Stomach (tissue), 9 donors: ENCODE measurements around the gene TAX1BP1. TPM values are rescaled to one million over a fixed set of nuclear protein-coding genes. Genes with fewer than 3 reads are reported as not detected.
"Not testable (repeated sequence)": the region's sequence is repeated elsewhere in the genome, so short reads cannot be mapped to it uniquely, and the experiment has no call there.

Experiments
- DNase-seq, 2 donors: peaks; one replicate each; pipeline versions ENCODE4 v3.0.0 to v3.0.0-alpha.2; 2013 to 2019
- H3K27ac ChIP-seq, 5 donors: fragments of 200-600 bp in 4 of 5; sonication (generic) in 4 of 5; one replicate each; pipeline ENCODE4 v1.5.1; 2013 to 2019; ENCODE audit warnings: mild to moderate bottlenecking in 1 of 5, moderate library complexity in 1 of 5
- H3K27me3 ChIP-seq, 3 donors: fragments of 200-600 bp; sonication (generic); one replicate each; pipeline ENCODE4 v1.5.1; 2017 to 2019; ENCODE audit warnings: mixed run types in 1 of 3
- H3K36me3 ChIP-seq, 4 donors: fragments of 200-600 bp; sonication (generic); 1 replicate in 3 of 4; 2 replicates in 1 of 4; pipeline ENCODE4 v1.5.1; 2016 to 2019
- H3K4me1 ChIP-seq, 4 donors: fragments of 200-600 bp; sonication (generic); one replicate each; pipeline ENCODE4 v1.5.1; 2016 to 2019
- H3K4me3 ChIP-seq, 4 donors: fragments of 200-600 bp; sonication (generic) in 3 of 4; one replicate each; pipeline ENCODE4 v1.5.1; 2016 to 2019; ENCODE audit warnings: mild to moderate bottlenecking in 1 of 4
- H3K9me3 ChIP-seq, 4 donors: fragments of 200-600 bp; sonication (generic); one replicate each; pipeline ENCODE4 v1.5.1; 2016 to 2019
- EP300 ChIP-seq: sonication (generic); formaldehyde crosslinking; IDR thresholded peaks from one replicate; pipeline ENCODE4 v1.6.1; 2017; ENCODE audit warnings: antibody characterized with exemption
- POLR2A ChIP-seq, 4 donors: fragments of 450-650 bp; IDR thresholded peaks; one replicate each; pipeline ENCODE4 v1.6.1; 2016; ENCODE audit warnings: antibody characterized with exemption in 4 of 4, control low read depth in 2 of 4, mild to moderate bottlenecking in 1 of 4, moderate library complexity in 1 of 4
- POLR2AphosphoS5 ChIP-seq, 3 donors: sonication (generic); formaldehyde crosslinking; IDR thresholded peaks; one replicate each; pipeline ENCODE4 v1.6.1; 2016; ENCODE audit warnings: antibody characterized with exemption in 3 of 3
- WGBS, 5 donors: extraction: QIAGEN DNeasy Blood & Tissue Kit in 3 of 5; methylation state at CpG; one replicate each; pipeline versions ENCODE4 v1.1.5 to v1.1.7; 2013 to 2018; 5-methylcytosine and 5-hydroxymethylcytosine counted together
- intact Hi-C: fragments of 100-400 bp; cut with DNase I; formaldehyde crosslinking; loops from one replicate; pipeline ENCODE4 v1.15.1; 2023; ENCODE audit warnings: low total_unique reads
- polyA plus RNA-seq, 3 donors: library from polyadenylated mRNA; stranded (reverse); fragments of 200-250 nt; gene quantifications; one replicate each; pipeline ENCODE4 v1.2.3, GENCODE V29; 2013
- total RNA-seq, 5 donors: library from RNA; depleted of rRNA; stranded (reverse); fragments of >200 nt; gene quantifications; one replicate each; pipeline versions ENCODE4 v1.1.0 to v1.2.3, GENCODE V29; 2014 to 2016
- TF ChIP-seq, protein P1 (sequence below), 7 experiments: fragments of 450-650 bp in 4 of 7; fragments of 200-600 bp in 3 of 7; sonication (generic) in 3 of 7; IDR thresholded peaks; one replicate each; pipeline ENCODE4 v1.5.1; 2016 to 2019; ENCODE audit warnings: antibody characterized with exemption in 7 of 7, control low read depth in 2 of 7, mild to moderate bottlenecking in 1 of 7
- donor health status: healthy with polysubstance abuse.
- donor health status: Bipolar disorder and iron deficiency.
- donor health status: healthy.

Gene TAX1BP1
- total and polyA plus RNA-seq, 8 donors, result 43.4 to 199 (median 71.0) TPM

DNA sequence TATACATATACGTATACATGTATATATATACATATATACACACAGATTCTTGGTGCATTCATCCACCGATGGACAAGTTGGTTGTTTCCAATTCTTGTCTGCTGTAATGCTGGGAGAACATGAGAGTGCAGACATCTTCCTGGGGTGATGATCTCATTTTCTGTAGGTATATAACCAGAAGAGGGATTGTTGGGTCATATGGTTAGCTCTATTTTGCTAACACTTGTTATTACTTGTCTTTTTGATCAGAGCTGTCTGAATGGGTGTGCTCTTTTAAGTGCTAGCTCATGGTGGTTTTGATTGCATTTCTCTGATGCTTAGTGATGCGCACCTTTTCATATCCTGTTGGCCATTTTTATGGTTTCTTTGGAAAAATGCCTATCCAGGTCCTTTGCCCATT lies 106.4 kb downstream of the TAX1BP1 start:
- Histone ChIP-seq H3K27ac (no peak overlapping the region), H3K4me1 (peaks cover 0 to 7% (median 0%) of the 10 kb centered on the region in 4 donors), H3K4me3 (no peak overlapping the region), H3K9me3 (no peaks in the 10 kb centered on the region), H3K36me3 (no peaks in the 10 kb centered on the region), H3K27me3 (no peaks in the 10 kb centered on the region)
- WGBS, 5 donors, result 97 to 99% (median 98%) methylated on average over 3 of the region's 3 CpGs
- TF ChIP-seq POLR2A (IDR thresholded peaks at IDR 0.05), result no peak
- TF ChIP-seq, protein P1, sequence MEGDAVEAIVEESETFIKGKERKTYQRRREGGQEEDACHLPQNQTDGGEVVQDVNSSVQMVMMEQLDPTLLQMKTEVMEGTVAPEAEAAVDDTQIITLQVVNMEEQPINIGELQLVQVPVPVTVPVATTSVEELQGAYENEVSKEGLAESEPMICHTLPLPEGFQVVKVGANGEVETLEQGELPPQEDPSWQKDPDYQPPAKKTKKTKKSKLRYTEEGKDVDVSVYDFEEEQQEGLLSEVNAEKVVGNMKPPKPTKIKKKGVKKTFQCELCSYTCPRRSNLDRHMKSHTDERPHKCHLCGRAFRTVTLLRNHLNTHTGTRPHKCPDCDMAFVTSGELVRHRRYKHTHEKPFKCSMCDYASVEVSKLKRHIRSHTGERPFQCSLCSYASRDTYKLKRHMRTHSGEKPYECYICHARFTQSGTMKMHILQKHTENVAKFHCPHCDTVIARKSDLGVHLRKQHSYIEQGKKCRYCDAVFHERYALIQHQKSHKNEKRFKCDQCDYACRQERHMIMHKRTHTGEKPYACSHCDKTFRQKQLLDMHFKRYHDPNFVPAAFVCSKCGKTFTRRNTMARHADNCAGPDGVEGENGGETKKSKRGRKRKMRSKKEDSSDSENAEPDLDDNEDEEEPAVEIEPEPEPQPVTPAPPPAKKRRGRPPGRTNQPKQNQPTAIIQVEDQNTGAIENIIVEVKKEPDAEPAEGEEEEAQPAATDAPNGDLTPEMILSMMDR (IDR thresholded peaks at IDR 0.05), result no peak
- intact Hi-C loops, result no loop called here
- DNase-seq, result no peak

GRCh38 chr7:27850531-27850930 lies 110.6 kb downstream of the TAX1BP1 start:
- Histone ChIP-seq H3K27ac (no peak overlapping the region), H3K4me3 (no peak overlapping the region), H3K4me1 (no peaks in the 10 kb centered on the region), H3K36me3 (peaks cover 0 to under 1% (median 0%) of the 10 kb centered on the region in 4 donors), H3K27me3 (no peaks in the 10 kb centered on the region), H3K9me3 (no peaks in the 10 kb centered on the region)
- intact Hi-C loops, result no loop called here
- no peak for TF ChIP-seq POLR2AphosphoS5 (IDR thresholded peaks at IDR 0.05)
- DNase-seq, result no peak
- WGBS, 5 donors, result 66 to 90% (median 84%) methylated on average over 5 of the region's 5 CpGs

DNA sequence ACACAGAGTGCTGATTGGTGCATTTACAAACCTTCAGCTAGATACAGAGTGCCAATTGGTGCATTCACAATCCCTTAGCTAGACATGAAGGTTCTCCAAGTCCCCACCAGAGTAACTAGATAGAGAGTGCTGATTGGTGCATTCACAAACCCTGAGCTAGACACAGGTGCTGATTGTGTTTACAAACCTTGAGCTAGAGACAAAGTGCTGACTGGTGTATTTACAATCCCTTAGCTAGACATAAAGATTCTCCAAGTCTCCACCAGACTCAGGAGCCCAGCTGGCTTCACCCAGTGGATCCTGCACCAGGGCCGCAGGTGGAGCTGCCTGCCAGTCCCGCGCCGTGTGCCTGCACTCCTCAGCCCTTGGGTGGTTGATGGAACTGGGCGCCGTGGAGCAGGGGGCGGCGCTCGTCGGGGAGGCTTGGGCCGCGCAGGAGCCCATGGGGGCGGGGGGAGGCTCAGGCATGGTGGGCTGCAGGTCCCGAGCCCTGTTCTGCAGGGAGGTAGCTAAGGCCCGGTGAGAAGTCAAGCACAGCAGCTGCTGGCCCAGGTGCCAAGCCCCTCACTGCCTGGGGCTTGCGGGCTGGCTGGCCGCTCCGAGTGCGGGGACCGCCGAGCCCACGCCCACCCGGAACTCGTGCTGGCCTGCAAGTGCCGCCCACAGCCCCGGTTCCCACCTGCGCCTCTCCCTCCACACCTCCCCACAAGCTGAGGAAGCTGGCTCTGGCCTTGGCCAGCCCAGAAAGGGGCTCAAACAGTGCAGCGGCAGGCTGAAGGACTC lies 116.9 kb downstream of the TAX1BP1 start:
- H3K4me3 ChIP-seq, H3K27ac ChIP-seq, H3K9me3 ChIP-seq, H3K36me3 ChIP-seq, intact Hi-C loops, DNase-seq, H3K4me1 ChIP-seq, H3K27me3 ChIP-seq: not testable (repeated sequence)
- WGBS, 5 donors, result 83 to 99% (median 95%) methylated on average over 1 to 28 of the region's 28 CpGs

DNA sequence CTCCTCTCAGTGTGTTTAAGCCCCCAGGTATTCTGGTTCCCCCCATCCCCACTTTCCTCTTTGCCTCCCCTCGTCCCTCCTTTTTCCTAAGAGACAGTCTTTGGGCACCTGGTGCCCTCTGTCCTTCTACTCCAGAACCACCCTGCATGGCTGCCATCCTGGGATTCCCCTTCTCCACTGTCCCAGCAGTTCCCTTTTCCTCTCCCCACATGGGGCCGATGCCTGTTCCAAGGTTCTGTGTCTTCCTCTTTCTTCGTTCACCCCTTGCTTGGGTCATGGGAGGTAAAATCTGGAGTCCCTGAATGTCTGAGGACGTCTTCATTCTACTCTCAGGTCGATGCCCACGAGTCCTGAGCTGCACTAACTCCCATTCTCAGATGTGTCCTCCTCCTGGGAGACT lies 120.8 kb downstream of the TAX1BP1 start:
- no peak for TF ChIP-seq EP300
- TF ChIP-seq, protein P1 (IDR thresholded peaks at IDR 0.05), result no peak
- no peak for TF ChIP-seq POLR2AphosphoS5 (IDR thresholded peaks at IDR 0.05)
- TF ChIP-seq POLR2A (IDR thresholded peaks at IDR 0.05), result no peak
- peaks cover 0 to 8% (median 0%) of the 10 kb centered on the region in 4 donors for H3K9me3 ChIP-seq
- H3K4me3 ChIP-seq, result no peak overlapping the region
- no peak for DNase-seq
- H3K27ac ChIP-seq, result no peak overlapping the region
- no peaks in the 10 kb centered on the region for H3K4me1 ChIP-seq
- peaks cover 0 to 7% (median 2%) of the 10 kb centered on the region in 4 donors for H3K36me3 ChIP-seq
- H3K27me3 ChIP-seq, result no peaks in the 10 kb centered on the region
- intact Hi-C loops, result no loop called here
- 82 to 88% (median 88%) methylated on average over 6 of the region's 6 CpGs for WGBS, 5 donors

GRCh38 chr7:27861747-27862146 lies 121.8 kb downstream of the TAX1BP1 start:
- Histone ChIP-seq H3K9me3 (peaks cover 0 to 8% (median 0%) of the 10 kb centered on the region in 4 donors), H3K27me3 (no peaks in the 10 kb centered on the region), H3K27ac (no peak overlapping the region), H3K4me3 (no peak overlapping the region), H3K36me3 (peaks cover 0 to 7% (median 2%) of the 10 kb centered on the region in 4 donors), H3K4me1 (no peaks in the 10 kb centered on the region)
- no peak for DNase-seq
- 85 to 94% (median 93%) methylated on average over 3 of the region's 3 CpGs for WGBS, 5 donors
- intact Hi-C loops, result no loop called here
- no peak for TF ChIP-seq POLR2AphosphoS5 (IDR thresholded peaks at IDR 0.05)
- TF ChIP-seq, protein P1 (IDR thresholded peaks at IDR 0.05), result no peak
- no peak for TF ChIP-seq EP300
- no peak for TF ChIP-seq POLR2A (IDR thresholded peaks at IDR 0.05)
